COLO668 (cell line): ENCODE data around the gene FGF12.
"Not testable (repeated sequence)": the region's sequence is repeated elsewhere in the genome, so short reads cannot be mapped to it uniquely, and the experiment has no call there.

Experiments used
- DNase-seq: peaks from one replicate; lab custom pipeline; 2025; ENCODE audit not compliant: unreplicated experiment; lab: John Stamatoyannopoulos, UW

The FGF12 gene

DNA sequence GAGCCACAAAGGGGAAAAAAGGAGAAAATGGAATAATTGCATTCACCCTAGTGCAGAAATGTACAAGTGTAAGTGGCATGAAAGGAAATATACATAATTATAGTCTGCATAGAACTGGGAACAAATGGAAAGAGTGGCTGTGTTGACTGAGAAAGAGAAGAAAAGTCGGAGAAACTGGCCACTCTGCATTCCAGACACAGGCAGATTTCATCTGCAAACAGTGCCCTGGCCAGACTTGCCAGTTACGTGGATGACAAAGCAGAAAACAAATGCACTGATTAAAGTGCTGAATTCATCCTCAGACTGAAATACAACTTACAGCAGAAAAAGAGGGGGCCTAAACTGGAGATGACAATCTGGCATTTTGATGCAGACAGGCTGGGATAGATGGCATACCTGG lies 129.8 kb downstream of the FGF12 start:
- no peak for DNase-seq

- DNase-seq: no peak
These were observed 148.6 kb downstream of the FGF12 start for GRCh38 chr3:192578729-192579128.

GRCh38 chr3:192577811-192578210 lies 149.5 kb downstream of the FGF12 start:
- DNase-seq: no peak

DNA sequence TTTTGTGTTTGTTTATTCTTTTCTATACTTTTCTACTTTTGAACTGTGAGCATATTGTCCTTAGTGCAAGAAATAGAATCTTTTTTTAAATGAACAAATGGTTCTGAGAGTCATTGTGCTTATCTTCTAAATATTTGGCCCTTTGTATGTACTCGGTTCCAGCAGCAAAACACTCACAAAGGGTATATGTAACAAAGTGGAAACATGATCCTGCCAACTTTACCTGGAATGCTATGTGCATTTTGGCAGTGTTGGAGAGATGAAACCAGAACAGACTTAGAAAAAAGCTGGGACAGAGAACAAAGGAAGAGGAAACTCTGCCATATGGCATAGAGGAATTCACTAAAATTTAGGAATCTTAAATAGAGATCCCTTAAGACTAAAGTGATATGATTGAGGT lies 150.1 kb downstream of the FGF12 start:
- DNase-seq: no peak

GRCh38 chr3:192576704-192577103 lies 150.6 kb downstream of the FGF12 start:
- not testable (repeated sequence) for DNase-seq

GRCh38 chr3:192575879-192576506 lies 151.3 kb downstream of the FGF12 start:
- no peak for DNase-seq

DNA sequence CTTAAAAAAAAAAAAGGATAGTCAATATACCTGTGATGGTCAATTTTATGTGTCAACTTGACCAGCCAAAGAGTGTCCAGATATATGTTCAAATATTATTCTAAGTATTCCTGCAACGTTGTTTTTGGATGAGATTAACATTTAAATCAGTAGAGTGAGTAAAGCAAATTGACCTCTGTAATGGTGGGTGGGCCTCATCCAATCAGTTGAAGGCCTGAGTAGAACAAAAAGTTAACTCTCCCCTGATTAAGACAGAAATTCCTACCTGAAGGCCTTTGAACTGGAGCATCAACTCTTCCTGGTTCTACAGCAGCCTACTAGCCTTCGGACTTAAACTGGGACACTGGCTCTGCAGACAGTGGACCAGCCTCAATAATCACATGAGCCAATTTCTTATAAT lies 154.1 kb downstream of the FGF12 start:
- DNase-seq: no peak

DNA sequence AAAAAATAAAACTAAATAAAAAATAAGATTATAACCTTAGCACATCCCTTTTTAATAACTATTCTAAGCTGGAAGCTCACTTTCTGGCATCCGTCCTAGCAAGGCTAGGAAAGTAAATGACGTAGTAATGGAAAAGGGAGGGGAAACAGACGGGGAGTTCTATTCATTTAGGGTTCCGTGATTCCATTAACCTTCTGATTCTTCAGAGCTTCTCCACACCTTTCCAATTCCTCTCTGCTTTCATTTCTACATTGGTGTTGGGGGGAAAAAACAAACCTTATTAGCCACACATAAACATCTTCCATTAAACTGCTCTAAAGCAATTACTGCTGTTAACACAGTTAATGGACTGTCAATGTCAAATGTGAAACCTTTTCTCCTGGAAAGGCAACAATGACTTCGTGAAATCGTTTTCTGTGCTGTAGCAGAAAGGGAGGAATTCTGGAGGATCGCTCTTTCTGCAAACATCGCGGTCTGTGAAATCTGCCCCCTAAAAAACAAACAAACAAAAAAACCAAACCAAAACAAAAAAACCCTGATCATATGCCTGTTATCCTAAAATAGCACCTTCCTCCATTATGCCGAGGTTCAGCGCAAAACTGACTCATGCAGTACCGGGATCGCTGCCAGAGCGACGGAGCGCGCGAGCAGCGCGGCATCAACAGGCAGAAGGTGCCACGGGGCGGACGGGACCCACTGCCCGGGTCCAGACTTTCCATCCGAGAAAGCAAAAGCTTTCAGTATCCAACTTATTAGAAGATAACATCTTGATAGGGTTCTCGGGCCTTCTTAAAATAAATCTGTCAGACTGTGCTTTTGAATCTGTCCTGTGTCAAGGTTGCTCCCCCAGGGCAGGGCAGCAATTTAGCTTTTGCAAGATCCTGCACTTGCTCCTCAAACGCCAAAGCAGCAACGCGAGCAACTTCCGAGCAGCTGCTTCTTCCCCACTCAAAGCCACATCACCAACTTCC lies 156.2 kb downstream of the FGF12 start:
- DNase-seq: peak; percentile 33

- DNase-seq: no peak
These were observed 157.0 kb downstream of the FGF12 start for GRCh38 chr3:192570315-192570714.

DNA sequence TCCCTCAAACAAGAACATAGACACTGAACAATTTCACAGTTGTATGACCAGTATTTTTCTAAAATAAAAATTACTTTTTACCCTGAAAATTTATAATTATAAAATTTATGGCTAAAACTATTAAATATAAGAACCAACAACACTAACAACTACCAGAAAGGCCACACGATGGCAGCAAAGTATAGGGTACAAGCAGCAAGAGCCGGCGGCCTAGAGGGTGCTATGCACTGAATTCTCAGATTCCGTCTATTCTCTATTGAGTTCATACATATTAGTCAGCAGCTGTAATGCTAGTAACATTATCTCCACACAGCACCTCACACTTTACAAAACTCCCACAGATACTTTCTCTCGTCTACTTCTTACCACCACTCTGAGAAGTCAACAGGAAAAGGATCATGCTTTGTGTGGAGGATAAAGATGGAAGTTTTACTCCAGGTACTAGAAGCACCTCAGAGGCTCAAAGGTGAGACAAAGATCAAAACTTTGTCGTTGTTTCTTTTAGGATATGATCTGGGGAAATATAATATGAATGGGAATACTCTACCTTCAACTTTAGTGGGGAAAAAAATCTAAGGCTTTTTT lies 160.5 kb downstream of the FGF12 start:
- DNase-seq: peak; percentile 45

DNA sequence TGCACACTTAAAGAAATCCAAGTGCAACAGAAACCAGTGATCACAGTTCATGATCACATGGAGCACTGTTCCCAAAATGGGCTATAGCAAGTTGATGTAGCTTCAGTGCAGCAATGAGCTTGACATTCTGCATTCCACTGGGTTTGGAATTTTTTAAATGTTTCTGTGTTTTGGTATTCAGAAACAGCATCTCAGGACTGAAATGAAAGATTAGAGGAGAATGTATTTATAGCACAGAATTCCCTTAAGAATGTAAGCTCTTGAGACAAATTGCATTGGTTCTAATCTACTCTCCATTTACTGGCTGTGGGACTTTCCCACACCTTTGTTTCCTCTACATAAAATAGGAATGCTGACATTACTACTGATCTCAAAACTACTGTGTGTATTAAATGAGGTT lies 162.7 kb downstream of the FGF12 start:
- DNase-seq: no peak

- DNase-seq: no peak
These were observed 163.9 kb downstream of the FGF12 start for GRCh38 chr3:192563417-192563816.

DNA sequence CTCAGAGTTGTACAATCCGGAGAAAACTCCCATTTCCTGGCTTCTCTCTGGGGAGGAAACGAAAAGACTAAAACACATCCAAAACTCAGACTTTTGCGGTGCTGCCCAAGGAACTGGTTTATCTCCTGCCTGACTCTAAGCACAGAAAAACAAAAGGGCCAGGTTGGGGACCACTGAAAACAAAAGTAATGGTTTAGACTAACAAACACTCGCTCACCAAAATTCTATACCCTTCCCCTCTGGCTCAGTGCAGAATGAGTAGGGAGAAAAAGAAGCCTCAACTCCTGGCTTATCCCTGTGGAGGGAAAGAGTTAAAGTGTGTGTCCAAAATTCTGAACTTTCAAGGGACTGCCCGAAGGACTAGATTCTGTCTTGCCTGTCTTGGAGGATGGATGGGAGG lies 173.6 kb downstream of the FGF12 start:
- DNase-seq: no peak

- DNase-seq: no peak
These were observed 177.0 kb downstream of the FGF12 start for GRCh38 chr3:192550356-192550755.

DNA sequence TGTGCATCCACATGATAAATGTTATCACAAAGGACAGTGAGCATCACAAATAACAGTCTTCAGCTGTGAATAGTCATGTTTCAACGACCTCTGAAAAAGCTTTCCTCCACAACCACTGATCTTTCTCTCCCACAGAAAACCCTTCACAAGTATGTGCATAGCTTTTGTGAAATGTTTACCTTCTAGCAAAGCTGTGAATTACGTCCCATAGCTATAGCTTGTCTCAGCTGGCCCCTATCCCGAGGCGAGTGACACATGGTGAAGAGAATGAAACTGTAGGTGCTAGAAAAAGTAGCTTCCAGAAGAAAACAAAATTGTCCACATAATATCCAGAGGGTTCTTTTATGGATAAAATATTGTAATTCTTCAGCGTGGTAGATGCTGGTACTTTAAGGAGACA lies 182.0 kb downstream of the FGF12 start:
- DNase-seq: no peak

- no peak for DNase-seq
These were observed 184.2 kb downstream of the FGF12 start for GRCh38 chr3:192543163-192543562.

GRCh38 chr3:192516820-192517219 lies 210.5 kb downstream of the FGF12 start:
- no peak for DNase-seq

DNA sequence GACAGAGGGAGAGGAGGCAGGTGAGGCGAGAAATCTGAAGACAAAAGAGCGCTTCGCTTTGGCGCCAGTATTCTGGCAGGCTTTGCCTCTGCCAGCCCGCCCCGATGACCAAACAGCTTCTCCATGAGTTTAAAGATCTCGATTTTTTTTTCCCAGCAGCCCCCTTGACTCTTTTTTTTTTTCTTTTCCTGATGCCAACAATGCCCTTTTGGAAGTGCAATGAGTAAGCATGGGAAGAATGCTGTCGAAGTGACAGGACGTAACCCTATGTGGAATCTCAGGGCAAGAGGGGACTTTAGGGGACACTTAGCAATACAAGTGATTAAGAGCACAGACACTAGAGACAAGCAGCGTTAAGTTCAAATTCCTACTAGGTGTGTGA lies 211.7 kb downstream of the FGF12 start:
- DNase-seq: no peak

GRCh38 chr3:192514754-192515663 lies 212.3 kb downstream of the FGF12 start:
- peak; percentile 88 for DNase-seq

GRCh38 chr3:192514081-192514753 lies 213.1 kb downstream of the FGF12 start:
- DNase-seq: peak; percentile 65
